IMR-90 (cell line): ENCODE data around the gene HIVEP3. TPM values are rescaled to one million over a fixed set of nuclear protein-coding genes. Genes with fewer than 3 reads are reported as not detected.
A peak's percentile ranks its signal among the peaks of the same experiment; 100 is the strongest.

Source experiments
- ATAC-seq: fragments of 200-7000 bp; cut with Tn5 transposase; 2 replicates; pipeline ENCODE4 v1.9.1; 2020; ENCODE audit warnings: low read depth, mild to moderate bottlenecking, moderate library complexity
- BruUV-seq: library from RNA; stranded (reverse); fragments of 400-500 nt; replicated peaks from 2 replicates; lab custom pipeline; 2021; lab: Mats Ljungman, UMichigan
- CTCF ChIA-PET: fragments of 300-600 bp; formaldehyde crosslinking; extraction: SDS; loops from one replicate; lab custom pipeline; 2021; ENCODE audit warnings: antibody characterized with exemption; lab: Yijun Ruan, JAX
- POLR2A ChIA-PET: fragments of 300-600 bp; sonication (Branson Sonifier 250); formaldehyde crosslinking; loops from one replicate; lab custom pipeline; 2022; ENCODE audit warnings: antibody characterized with exemption; ENCODE audit not compliant: unreplicated experiment; lab: Charles Lee
- DNase-seq: peaks from one replicate; pipeline ENCODE4 v3.0.0; 2013
- H2AFZ ChIP-seq: replicated peaks from 2 replicates; pipeline ENCODE3; 2013; ENCODE audit warnings: low read length, mild to moderate bottlenecking; ENCODE audit not compliant: poor library complexity
- H2AK5ac ChIP-seq: 2 replicates; pipeline ENCODE4 v1.6.1; 2013; ENCODE audit warnings: low read depth, low read length, inconsistent platforms
- H2AK9ac ChIP-seq: replicated peaks from 2 replicates; pipeline ENCODE3; 2013; ENCODE audit warnings: mild to moderate bottlenecking, low read depth, low read length, moderate library complexity; ENCODE audit not compliant: poor library complexity
- H2BK120ac ChIP-seq: 2 replicates; pipeline ENCODE4 v1.6.1; 2013; ENCODE audit warnings: low read depth, low read length, inconsistent platforms
- H2BK15ac ChIP-seq: 3 replicates; pipeline ENCODE4 v1.6.1; 2013; ENCODE audit warnings: low read depth, low read length, inconsistent platforms
- H2BK20ac ChIP-seq: 2 replicates; pipeline ENCODE4 v1.6.1; 2013; ENCODE audit warnings: low read depth, mild to moderate bottlenecking, inconsistent platforms, low read length, moderate library complexity
- H2BK5ac ChIP-seq: 2 replicates; pipeline ENCODE4 v1.6.1; 2013; ENCODE audit warnings: mild to moderate bottlenecking, low read depth, low read length, inconsistent platforms; ENCODE audit not compliant: poor library complexity, severe bottlenecking
- H3K14ac ChIP-seq: replicated peaks from 2 replicates; pipeline ENCODE4 v1.6.1; 2013; ENCODE audit warnings: low read depth, low read length, inconsistent platforms
- H3K18ac ChIP-seq: 2 replicates; pipeline ENCODE4 v1.6.1; 2013; ENCODE audit warnings: low read depth, low read length, control low read depth
- H3K23ac ChIP-seq: 2 replicates; pipeline ENCODE4 v1.6.1; 2013; ENCODE audit warnings: low read depth, low read length, inconsistent platforms
- H3K27ac ChIP-seq: 2 replicates; pipeline ENCODE4 v1.5.1; 2013; ENCODE audit warnings: mild to moderate bottlenecking, control low read depth, low read length; ENCODE audit not compliant: insufficient read depth
- H3K27me3 ChIP-seq: 2 replicates; pipeline ENCODE4 v1.6.1; 2013; ENCODE audit warnings: low read length; ENCODE audit not compliant: control insufficient read depth, insufficient read depth
- H3K36me3 ChIP-seq: 2 replicates; pipeline ENCODE4 v1.6.1; 2013; ENCODE audit warnings: low read length, mixed read lengths; ENCODE audit not compliant: control insufficient read depth, insufficient read depth
- H3K4ac ChIP-seq: 2 replicates; pipeline ENCODE4 v1.6.1; 2013; ENCODE audit warnings: low read depth, low read length, inconsistent platforms
- H3K4me1 ChIP-seq: 2 replicates; pipeline ENCODE4 v1.6.1; 2013; ENCODE audit warnings: low read length, mixed read lengths; ENCODE audit not compliant: control insufficient read depth, insufficient read depth
- H3K4me2 ChIP-seq: 2 replicates; pipeline ENCODE4 v1.6.1; 2013; ENCODE audit warnings: low read depth, mild to moderate bottlenecking, control low read depth, low read length, moderate library complexity
- H3K4me3 ChIP-seq: 2 replicates; pipeline ENCODE4 v1.5.1; 2013; ENCODE audit warnings: low read depth, mild to moderate bottlenecking, control low read depth, low read length, moderate library complexity; ENCODE audit not compliant: insufficient read depth
- H3K56ac ChIP-seq: 2 replicates; pipeline ENCODE4 v1.6.1; 2013; ENCODE audit warnings: low read length, inconsistent platforms; ENCODE audit not compliant: insufficient read depth; ENCODE audit errors: extremely low read depth
- H3K79me1 ChIP-seq, 2 experiments: 2 replicates each; pipeline ENCODE4 v1.6.1; 2013; ENCODE audit warnings: low read length in 2 of 2, inconsistent platforms in 1 of 2, low read depth in 1 of 2
- H3K9ac ChIP-seq: 2 replicates; pipeline ENCODE4 v1.6.1; 2013; ENCODE audit warnings: low read depth, low read length, control low read depth
- H3K9me1 ChIP-seq: 2 replicates; pipeline ENCODE4 v1.6.1; 2013; ENCODE audit warnings: low read length, inconsistent platforms; ENCODE audit not compliant: insufficient read depth
- H3K9me3 ChIP-seq: 2 replicates; pipeline ENCODE4 v1.6.1; 2013; ENCODE audit warnings: low read length; ENCODE audit not compliant: control insufficient read depth, insufficient read depth
- H4K20me1 ChIP-seq: 2 replicates; pipeline ENCODE4 v1.6.1; 2013; ENCODE audit warnings: low read length, inconsistent platforms; ENCODE audit not compliant: insufficient read depth
- H4K5ac ChIP-seq: 2 replicates; pipeline ENCODE4 v1.6.1; 2013; ENCODE audit warnings: mild to moderate bottlenecking, low read depth, low read length, control low read depth
- H4K8ac ChIP-seq, 2 experiments: 2 replicates each; pipeline ENCODE4 v1.6.1; 2013; ENCODE audit warnings: low read depth in 2 of 2, low read length in 2 of 2, control low read depth in 1 of 2, inconsistent platforms in 1 of 2
- H4K91ac ChIP-seq: 2 replicates; pipeline ENCODE4 v1.6.1; 2013; ENCODE audit warnings: low read depth, low read length, inconsistent platforms; ENCODE audit not compliant: insufficient read depth
- CEBPB ChIP-seq: IDR thresholded peaks from 2 replicates; pipeline ENCODE4 v1.6.1; 2012; ENCODE audit warnings: low read depth, low read length, improper control_type of control experiment
- CHD1 ChIP-seq: IDR thresholded peaks from 2 replicates; pipeline ENCODE4 v1.6.1; 2012; ENCODE audit warnings: low read depth, low read length, improper control_type of control experiment
- MAFK ChIP-seq: IDR thresholded peaks from 2 replicates; pipeline ENCODE4 v1.6.1; 2012; ENCODE audit warnings: low read depth, low read length, improper control_type of control experiment
- MAZ ChIP-seq: IDR thresholded peaks from 2 replicates; pipeline ENCODE4 v1.6.1; 2012; ENCODE audit warnings: low read depth, mild to moderate bottlenecking, low read length, improper control_type of control experiment, moderate library complexity, borderline replicate concordance
- MXI1 ChIP-seq: IDR thresholded peaks from 2 replicates; pipeline ENCODE4 v1.6.1; 2012; ENCODE audit warnings: low read depth, mild to moderate bottlenecking, low read length, moderate library complexity, borderline replicate concordance
- POLR2A ChIP-seq: IDR thresholded peaks from 2 replicates; pipeline ENCODE4 v1.6.1; 2012; ENCODE audit warnings: mild to moderate bottlenecking, low read depth, low read length
- RAD21 ChIP-seq: IDR thresholded peaks from 2 replicates; pipeline ENCODE4 v1.6.1; 2012; ENCODE audit warnings: low read length, improper control_type of control experiment
- RCOR1 ChIP-seq: IDR thresholded peaks from 2 replicates; pipeline ENCODE4 v1.6.1; 2012; ENCODE audit warnings: mild to moderate bottlenecking, low read length, improper control_type of control experiment; ENCODE audit not compliant: insufficient replicate concordance
- RFX5 ChIP-seq: IDR thresholded peaks from 2 replicates; pipeline ENCODE4 v1.8.0; 2012; ENCODE audit warnings: low read depth, mild to moderate bottlenecking, low read length, moderate library complexity
- WGBS, 2 experiments: methylation state at CpG; one replicate each; pipeline versions ENCODE4 v1.1.5 to v1.1.7; 2013; ENCODE audit warnings: missing lambda C conversion rate in 2 of 2; ENCODE audit not compliant: insufficient read length in 1 of 2; ENCODE audit errors: extremely low coverage in 2 of 2; 5-methylcytosine and 5-hydroxymethylcytosine counted together
- dilution Hi-C: fragments of 300-500 bp; cut with HindIII; formaldehyde crosslinking; loops from one replicate; pipeline ENCODE4 v1.14.3; 2018; ENCODE audit warnings: low sequenced_read_pairs; ENCODE audit not compliant: unreplicated experiment
- in situ Hi-C: fragments of 300-500 bp; cut with MboI; formaldehyde crosslinking; loops from 3 replicates; pipeline ENCODE4 v1.14.3; 2019; ENCODE audit warnings: low sequenced_read_pairs, inconsistent platforms, mixed read lengths
- intact Hi-C: fragments of 100-400 bp; cut with micrococcal nuclease; formaldehyde crosslinking; loops from 2 replicates; pipeline ENCODE4 v1.10.0; 2022
- polyA plus RNA-seq, 3 experiments: library from polyadenylated mRNA; depleted of rRNA; stranded (reverse); fragments of >200 nt; gene quantifications; 2 replicates each; pipeline ENCODE4 v1.2.3, GENCODE V29; 2012; ENCODE audit warnings: low replicate concordance in 1 of 3
- total RNA-seq: library from RNA; depleted of rRNA; stranded (reverse); fragments of >200 nt; gene quantifications from 2 replicates; pipeline ENCODE4 v1.2.3, GENCODE V29; 2012
- TF ChIP-seq, protein P1 (sequence below): conservative IDR thresholded peaks from 2 replicates; pipeline ENCODE4 v1.5.1; 2012; ENCODE audit warnings: mild to moderate bottlenecking, low read depth, low read length, improper control_type of control experiment
- TF ChIP-seq, protein P2 (sequence below): fragments of 150-350 bp; IDR thresholded peaks from 2 replicates; pipeline ENCODE4 v1.6.1; 2016; ENCODE audit warnings: low read depth, mild to moderate bottlenecking, low read length, moderate library complexity, borderline replicate concordance

HIVEP3 gene
- total and polyA plus RNA-seq, 2 of the 4 experiments (the other 2 are of a cell fraction): 1.4 to 4.0 TPM

DNA sequence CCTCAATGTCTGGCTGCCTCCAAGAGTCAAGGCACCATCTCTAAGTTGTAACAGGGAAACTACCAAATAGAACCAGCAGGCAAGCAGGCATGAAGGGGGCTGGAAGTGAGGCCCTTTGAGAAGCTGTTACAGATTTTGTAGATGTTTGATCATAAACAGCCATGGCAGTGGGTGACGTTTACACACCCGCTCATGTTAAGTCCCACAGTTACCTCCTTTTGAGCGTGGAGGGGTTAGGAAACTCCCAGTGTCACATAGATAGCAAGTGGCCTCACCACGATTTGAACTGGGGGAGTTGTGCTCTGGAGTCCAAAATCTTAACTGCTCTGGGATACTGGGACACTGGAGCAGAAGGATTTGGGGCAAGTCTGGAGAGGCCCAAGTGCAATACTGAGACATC, 192.4 kb downstream of the HIVEP3 start:
- CTCF ChIA-PET: no interaction called here
- intact Hi-C loops: no loop called here
- no TSS peak for BruUV-seq

More for the DNA sequence above, 192.4 kb downstream of the HIVEP3 start:
- H3K4me1 ChIP-seq: peaks cover 7% of the 10 kb centered on the region
- in situ Hi-C loops (no loop called here), dilution Hi-C loops (no loop called here)
- TF ChIP-seq, protein P1, sequence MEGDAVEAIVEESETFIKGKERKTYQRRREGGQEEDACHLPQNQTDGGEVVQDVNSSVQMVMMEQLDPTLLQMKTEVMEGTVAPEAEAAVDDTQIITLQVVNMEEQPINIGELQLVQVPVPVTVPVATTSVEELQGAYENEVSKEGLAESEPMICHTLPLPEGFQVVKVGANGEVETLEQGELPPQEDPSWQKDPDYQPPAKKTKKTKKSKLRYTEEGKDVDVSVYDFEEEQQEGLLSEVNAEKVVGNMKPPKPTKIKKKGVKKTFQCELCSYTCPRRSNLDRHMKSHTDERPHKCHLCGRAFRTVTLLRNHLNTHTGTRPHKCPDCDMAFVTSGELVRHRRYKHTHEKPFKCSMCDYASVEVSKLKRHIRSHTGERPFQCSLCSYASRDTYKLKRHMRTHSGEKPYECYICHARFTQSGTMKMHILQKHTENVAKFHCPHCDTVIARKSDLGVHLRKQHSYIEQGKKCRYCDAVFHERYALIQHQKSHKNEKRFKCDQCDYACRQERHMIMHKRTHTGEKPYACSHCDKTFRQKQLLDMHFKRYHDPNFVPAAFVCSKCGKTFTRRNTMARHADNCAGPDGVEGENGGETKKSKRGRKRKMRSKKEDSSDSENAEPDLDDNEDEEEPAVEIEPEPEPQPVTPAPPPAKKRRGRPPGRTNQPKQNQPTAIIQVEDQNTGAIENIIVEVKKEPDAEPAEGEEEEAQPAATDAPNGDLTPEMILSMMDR: no peak
- TF ChIP-seq, protein P2, sequence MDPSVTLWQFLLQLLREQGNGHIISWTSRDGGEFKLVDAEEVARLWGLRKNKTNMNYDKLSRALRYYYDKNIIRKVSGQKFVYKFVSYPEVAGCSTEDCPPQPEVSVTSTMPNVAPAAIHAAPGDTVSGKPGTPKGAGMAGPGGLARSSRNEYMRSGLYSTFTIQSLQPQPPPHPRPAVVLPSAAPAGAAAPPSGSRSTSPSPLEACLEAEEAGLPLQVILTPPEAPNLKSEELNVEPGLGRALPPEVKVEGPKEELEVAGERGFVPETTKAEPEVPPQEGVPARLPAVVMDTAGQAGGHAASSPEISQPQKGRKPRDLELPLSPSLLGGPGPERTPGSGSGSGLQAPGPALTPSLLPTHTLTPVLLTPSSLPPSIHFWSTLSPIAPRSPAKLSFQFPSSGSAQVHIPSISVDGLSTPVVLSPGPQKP: no peak
- TF ChIP-seq RCOR1 (no peak), CHD1 (no peak), CEBPB (no peak), RAD21 (no peak), MAZ (no peak), POLR2A (no peak), MAFK (no peak), RFX5 (no peak), MXI1 (no peak)
- no peak overlapping the region for H4K91ac ChIP-seq
- no peak overlapping the region for H2AK5ac ChIP-seq
- no peak for ATAC-seq
- POLR2A ChIA-PET: no interaction called here
- no peak for DNase-seq
- no peak overlapping the region for H2BK5ac ChIP-seq
- H3K4me3 ChIP-seq: no peak overlapping the region
- no peak overlapping the region for H3K14ac ChIP-seq
- H3K27ac ChIP-seq: no peak overlapping the region
- H3K9me3 ChIP-seq: peaks cover 1% of the 10 kb centered on the region
- no peak overlapping the region for H3K18ac ChIP-seq
- no peak overlapping the region for H2AFZ ChIP-seq
- no peaks in the 10 kb centered on the region; the same call in 1 of the 2 replicates for H3K27me3 ChIP-seq
- H3K4me2 ChIP-seq: no peak overlapping the region
- no peaks in the 10 kb centered on the region for H3K36me3 ChIP-seq
- H4K20me1 ChIP-seq: no peaks in the 10 kb centered on the region
- H3K4ac ChIP-seq: no peak overlapping the region
- no peaks in the 10 kb centered on the region for H3K79me1 ChIP-seq
- no peak overlapping the region for H2BK120ac ChIP-seq
- H2AK9ac ChIP-seq: peak overlapping the region; percentile 15
- H2BK15ac ChIP-seq: no peak overlapping the region; the same call in 2 of the 3 replicates
- H2BK20ac ChIP-seq: no peak overlapping the region
- no peak overlapping the region for H4K8ac ChIP-seq
- H3K23ac ChIP-seq: no peak overlapping the region
- H3K56ac ChIP-seq: no peak overlapping the region
- 0 out of 2 replicates have a peak, but pooled peaks cover 6% of the 10 kb centered on the region for H3K9me1 ChIP-seq
- no peak overlapping the region for H4K5ac ChIP-seq
- H3K9ac ChIP-seq: no peak overlapping the region
- WGBS, 2 experiments: 60% methylated on average over 2 of the region's 4 CpGs; no CpG with 5 or more reads in 1 of the 2 experiments
